Kidney epithelial cell (primary cell): ENCODE results near the gene PHYHD1. TPM values are rescaled to one million over a fixed set of nuclear protein-coding genes. Genes with fewer than 3 reads are reported as not detected.

ENCODE experiments used
- DNase-seq: peaks from one replicate; pipeline ENCODE4 v3.0.0-alpha.2; 2010; ENCODE audit warnings: low read depth
- H3K27me3 ChIP-seq: 2 replicates; pipeline ENCODE4 v1.6.0; 2011; ENCODE audit warnings: low read length; ENCODE audit not compliant: control insufficient read depth, insufficient read depth
- H3K36me3 ChIP-seq: 2 replicates; pipeline ENCODE4 v1.5.1; 2011; ENCODE audit warnings: low read length; ENCODE audit not compliant: control insufficient read depth, insufficient read depth
- H3K4me3 ChIP-seq: 2 replicates; pipeline ENCODE4 v1.5.1; 2011; ENCODE audit warnings: low read depth, mild to moderate bottlenecking, control low read depth, low read length
- CTCF ChIP-seq: IDR thresholded peaks from 2 replicates; pipeline ENCODE4 v1.5.1; 2011; ENCODE audit warnings: mild to moderate bottlenecking, moderate library complexity, low read length, control low read depth, inconsistent platforms; ENCODE audit not compliant: insufficient read depth, poor library complexity, severe bottlenecking
- total RNA-seq: library from RNA; depleted of rRNA; stranded (reverse); fragments of >200 nt; gene quantifications from 2 replicates; pipeline ENCODE4 v1.2.3, GENCODE V29; 2015

PHYHD1 gene
- total RNA-seq, 1 donor from 2014 or later = 21.2 TPM

- DNase-seq = no peak
- H3K36me3 ChIP-seq = peaks cover 3% of the 10 kb centered on the region
- no peak for TF ChIP-seq CTCF
These were observed 4.6 kb upstream of the PHYHD1 start for GRCh38 chr9:128916204-128916603.

GRCh38 chr9:128916745-128917144, 4.0 kb upstream of the PHYHD1 start:
- Histone ChIP-seq H3K4me3 (no peak overlapping the region), H3K36me3 (peaks cover 3% of the 10 kb centered on the region)
- no peak for DNase-seq

More at GRCh38 chr9:128916204-128916603, 4.6 kb upstream of the PHYHD1 start:
- H3K27me3 ChIP-seq = no peaks in the 10 kb centered on the region
- no peak overlapping the region for H3K4me3 ChIP-seq

GRCh38 chr9:128917151-128917849, 3.5 kb upstream of the PHYHD1 start:
- Histone ChIP-seq H3K27me3 (no peaks in the 10 kb centered on the region), H3K36me3 (peaks cover 3% of the 10 kb centered on the region), H3K4me3 (no peak overlapping the region)
- no peak for DNase-seq
- TF ChIP-seq CTCF = no peak

More at GRCh38 chr9:128916745-128917144, 4.0 kb upstream of the PHYHD1 start:
- no peak for TF ChIP-seq CTCF
- H3K27me3 ChIP-seq = no peaks in the 10 kb centered on the region

GRCh38 chr9:128918921-128919320, 1.9 kb upstream of the PHYHD1 start:
- H3K4me3 ChIP-seq = no peak overlapping the region
- no peak for DNase-seq
- H3K36me3 ChIP-seq = peaks cover 3% of the 10 kb centered on the region
- no peak for TF ChIP-seq CTCF
- H3K27me3 ChIP-seq = no peaks in the 10 kb centered on the region

- no peak overlapping the region for H3K4me3 ChIP-seq
- no peak for DNase-seq
- no peaks in the 10 kb centered on the region for H3K27me3 ChIP-seq
- no peak for TF ChIP-seq CTCF
- H3K36me3 ChIP-seq = peaks cover 1% of the 10 kb centered on the region
These were observed 1.2 kb upstream of the PHYHD1 start for GRCh38 chr9:128919402-128920089.
